ENCODE results near the gene PRM1. TPM values are rescaled to one million over a fixed set of nuclear protein-coding genes. Genes with fewer than 3 reads are reported as not detected.

PRM1 gene
- not detected in 2 replicates for total RNA-seq (2014; rRNA removed; shearing (Covaris generic))
- not detected in 2 replicates for total RNA-seq (2022)
- Bru-seq, nascent RNA = not detected
- BruChase-seq, experiment 1, labeled RNA remaining after a 6-hour chase = not detected
- percentile 29 among the genes with signal in this experiment for BruChase-seq, experiment 2, labeled RNA remaining after a 2-hour chase
- long read RNA-seq = 0 reads

GRCh38 chr16:11280616-11281522 lies at the start of gene PRM1:
PRM1 (minus strand) TSS chr16:11281330; CDS start chr16:11281238, 92 bp downstream.
- H3K9me2 ChIP-seq (ENCODE audit: insufficient read depth, low read length) = no peaks in the 10 kb centered on the region
- H4K20me1 ChIP-seq (ENCODE audit: insufficient read depth, low read length) = no peaks in the 10 kb centered on the region
- POLR2A ChIA-PET = no interaction called here
- no peaks in the 10 kb centered on the region for H3K79me2 ChIP-seq (ENCODE audit: insufficient read depth, low read depth, low read length)
- intact Hi-C loops (cut with micrococcal nuclease; ENCODE audit: unreplicated experiment) = no loop called here
- CTCF ChIA-PET (ENCODE audit: unreplicated experiment) = no interaction called here
- H3K9me3 ChIP-seq (ENCODE audit: low read length) = no peaks in the 10 kb centered on the region
- no peak within 1 kb of the TSS for H3K4me2 ChIP-seq (ENCODE audit: low read length)
- peaks cover 12% of the 10 kb centered on the region for H3K4me1 ChIP-seq (ENCODE audit: insufficient read depth, low read length, poor library complexity, severe bottlenecking)
- H2AFZ ChIP-seq (ENCODE audit: low read length) = no peak within 1 kb of the TSS
- no peak within 1 kb of the TSS for H3K4me3 ChIP-seq (ENCODE audit: low read depth, low read length, poor library complexity, severe bottlenecking)
- no peaks in the 10 kb centered on the region for H3K36me3 ChIP-seq (ENCODE audit: insufficient read depth, low read length)
- no TSS peak for BruUV-seq (replicated peaks)
- DNase-seq (ENCODE audit: low spot score) = no peak
- TF ChIP-seq CTCF (conservative IDR thresholded peaks at IDR 0.05; ENCODE audit: low read length) = no peak
- no peak for TF ChIP-seq EZH2phosphoT487 (IDR thresholded peaks at IDR 0.05; ENCODE audit: borderline replicate concordance, low read depth, low read length)
- no peak within 1 kb of the TSS for H3K27ac ChIP-seq (ENCODE audit: low read depth, low read length, poor library complexity, severe bottlenecking)

- BruUV-seq (replicated peaks) = no TSS peak
- TF ChIP-seq EZH2phosphoT487 (IDR thresholded peaks at IDR 0.05; ENCODE audit: borderline replicate concordance, low read depth, low read length) (no peak), CTCF (conservative IDR thresholded peaks at IDR 0.05; ENCODE audit: low read length) (no peak)
- DNase-seq (ENCODE audit: low spot score) = no peak
- ChIA-PET CTCF (ENCODE audit: unreplicated experiment) (interaction anchor here (1.0 kb wide), 1 partner anchor 23 kb away, joined by 3 read pairs; no protein-coding TSS in a partner anchor), POLR2A (interaction anchor here (0.8 to 1.4 kb wide), 4 partner anchors 13 to 21 kb away, joined by 3 to 5 read pairs (median 4); no protein-coding TSS in a partner anchor)
- H4K20me1 ChIP-seq (ENCODE audit: insufficient read depth, low read length) = no peaks in the 10 kb centered on the region
- H3K4me2 ChIP-seq (ENCODE audit: low read length) = peak overlapping the region; percentile 22; the same call in 1 of the 2 replicates
- H3K9me2 ChIP-seq (ENCODE audit: insufficient read depth, low read length) = no peaks in the 10 kb centered on the region
- H3K9me3 ChIP-seq (ENCODE audit: low read length) = peaks cover 7% of the 10 kb centered on the region
- intact Hi-C loops (cut with micrococcal nuclease; ENCODE audit: unreplicated experiment) = no loop called here
- H3K4me3 ChIP-seq (ENCODE audit: low read depth, low read length, poor library complexity, severe bottlenecking) = no peak overlapping the region
- H3K36me3 ChIP-seq (ENCODE audit: insufficient read depth, low read length) = peaks cover 4% of the 10 kb centered on the region; the same call in 1 of the 2 replicates
- H3K4me1 ChIP-seq (ENCODE audit: insufficient read depth, low read length, poor library complexity, severe bottlenecking) = peaks cover 61% of the 10 kb centered on the region
- no peaks in the 10 kb centered on the region for H3K79me2 ChIP-seq (ENCODE audit: insufficient read depth, low read depth, low read length)
- H3K27ac ChIP-seq (ENCODE audit: low read depth, low read length, poor library complexity, severe bottlenecking) = peak overlapping the region; percentile 9
- no peak overlapping the region for H2AFZ ChIP-seq (ENCODE audit: low read length)
Observed at GRCh38 chr16:11330526-11331237, 49.6 kb upstream of the PRM1 start.

All from OCI-LY7 (cell line).